HG02981 (cell line): Measurements from ENCODE around the gene ACSS1.

ENCODE experiments used
- ATAC-seq: cut with Tn5 transposase; IDR thresholded peaks from one replicate; pipeline ENCODE4 v1.9.1; 2021; ENCODE audit warnings: mild to moderate bottlenecking, moderate library complexity; ENCODE audit not compliant: unreplicated experiment

Gene ACSS1

GRCh38 chr20:24961384-24962181, 96.4 kb downstream of the ACSS1 start:
- ATAC-seq, result no peak

GRCh38 chr20:24960861-24961260, 97.1 kb downstream of the ACSS1 start:
- ATAC-seq, result no peak

GRCh38 chr20:24960302-24960801, 97.6 kb downstream of the ACSS1 start:
- no peak for ATAC-seq

GRCh38 chr20:24959591-24960301, 98.2 kb downstream of the ACSS1 start:
- no peak for ATAC-seq

GRCh38 chr20:24958506-24959385, 99.2 kb downstream of the ACSS1 start:
- ATAC-seq, result no peak

- no peak for ATAC-seq
These were observed 100.5 kb downstream of the ACSS1 start for GRCh38 chr20:24957326-24958016.
